GF-D8 (cell line): Measurements from ENCODE around the gene BUD23.
A peak's percentile ranks its signal among the peaks of the same experiment; 100 is the strongest.
"Not testable (repeated sequence)": the region's sequence is repeated elsewhere in the genome, so short reads cannot be mapped to it uniquely, and the experiment has no call there.

Experiments
- DNase-seq: peaks from one replicate; lab custom pipeline; 2025; lab: John Stamatoyannopoulos, UW

BUD23 gene

GRCh38 chr7:73683056-73683787 lies at the start of gene BUD23, which contains the start of gene DNAJC30:
BUD23 (plus strand) TSS chr7:73683597; CDS start chr7:73683626, 29 bp downstream.
DNAJC30 (minus strand) TSS chr7:73683453; CDS start chr7:73683423, 30 bp downstream.
- DNase-seq: peak; percentile 89

- no peak for DNase-seq
Observed at GRCh38 chr7:73633844-73634243, 49.6 kb upstream of the BUD23 start.

- DNase-seq: no peak
Observed at GRCh38 chr7:73635428-73636200, 47.8 kb upstream of the BUD23 start.

- DNase-seq: no peak
Observed at GRCh38 chr7:73638911-73639310, 44.5 kb upstream of the BUD23 start.

GRCh38 chr7:73642834-73643233 lies 40.6 kb upstream of the BUD23 start:
- no peak for DNase-seq

GRCh38 chr7:73644688-73645286 lies 38.6 kb upstream of the BUD23 start:
- DNase-seq: no peak

GRCh38 chr7:73645643-73646174 lies 37.7 kb upstream of the BUD23 start:
- no peak for DNase-seq

GRCh38 chr7:73646785-73647724 lies 36.3 kb upstream of the BUD23 start:
- no peak for DNase-seq

GRCh38 chr7:73647725-73648592 lies 35.4 kb upstream of the BUD23 start:
- no peak for DNase-seq

- no peak for DNase-seq
Observed at GRCh38 chr7:73648593-73649332, 34.6 kb upstream of the BUD23 start.

- no peak for DNase-seq
Observed at GRCh38 chr7:73649576-73649975, 33.8 kb upstream of the BUD23 start.

- no peak for DNase-seq
Observed at GRCh38 chr7:73650524-73650923, 32.9 kb upstream of the BUD23 start.

GRCh38 chr7:73652541-73652949 lies 30.9 kb upstream of the BUD23 start:
- DNase-seq: no peak

- DNase-seq: not testable (repeated sequence)
Observed at GRCh38 chr7:73655309-73655708, 28.1 kb upstream of the BUD23 start.

- no peak for DNase-seq
Observed at GRCh38 chr7:73659983-73660382, 23.4 kb upstream of the BUD23 start.

GRCh38 chr7:73660594-73660993 lies 22.8 kb upstream of the BUD23 start:
- not testable (repeated sequence) for DNase-seq

GRCh38 chr7:73663033-73663432 lies 20.4 kb upstream of the BUD23 start:
- no peak for DNase-seq

GRCh38 chr7:73667344-73668102 lies 15.9 kb upstream of the BUD23 start, which contains the start of gene VPS37D:
VPS37D (plus strand) TSS chr7:73667831; CDS start chr7:73667959, 128 bp downstream.
- no peak for DNase-seq
